GM23338 (cell line): ENCODE measurements around the gene MXRA7. TPM values are rescaled to one million over a fixed set of nuclear protein-coding genes. Genes with fewer than 3 reads are reported as not detected.

ENCODE experiments used
- ATAC-seq: fragments of 200-7000 bp; cut with Tn5 transposase; 3 replicates; pipeline ENCODE4 v1.9.1; 2020
- DNase-seq: peaks from one replicate; pipeline ENCODE4 v3.0.0-alpha.2; 2015; ENCODE audit warnings: low spot score
- H2AFZ ChIP-seq: fragments of 200-600 bp; sonication (generic); 2 replicates; pipeline ENCODE4 v1.8.0; 2016; ENCODE audit warnings: antibody characterized with exemption, mild to moderate bottlenecking, moderate library complexity
- H3F3A ChIP-seq: fragments of 200-600 bp; sonication (generic); replicated peaks from 2 replicates; pipeline ENCODE4 v1.8.0; 2017; ENCODE audit warnings: antibody characterized with exemption, mixed run types, low read depth
- H3K27ac ChIP-seq: fragments of 200-600 bp; sonication (generic); 2 replicates; pipeline ENCODE4 v1.6.1; 2016; ENCODE audit warnings: low read depth
- H3K27me3 ChIP-seq: fragments of 200-600 bp; sonication (generic); 2 replicates; pipeline ENCODE4 v1.8.0; 2016; ENCODE audit warnings: mild to moderate bottlenecking, mixed run types, moderate library complexity; ENCODE audit not compliant: insufficient read depth
- H3K36me3 ChIP-seq: fragments of 200-600 bp; sonication (generic); 2 replicates; pipeline ENCODE4 v1.8.0; 2016; ENCODE audit warnings: mild to moderate bottlenecking; ENCODE audit not compliant: insufficient read depth
- H3K4me1 ChIP-seq: fragments of 200-600 bp; sonication (generic); 2 replicates; pipeline ENCODE4 v1.8.0; 2016; ENCODE audit warnings: mild to moderate bottlenecking, moderate library complexity; ENCODE audit not compliant: insufficient read depth
- H3K4me2 ChIP-seq: fragments of 200-600 bp; sonication (generic); 2 replicates; pipeline ENCODE4 v1.7.1; 2017; ENCODE audit warnings: mixed run types
- H3K4me3 ChIP-seq: fragments of 200-600 bp; sonication (generic); 2 replicates; pipeline ENCODE4 v1.6.1; 2016; ENCODE audit warnings: mixed run types
- H3K79me2 ChIP-seq: fragments of 200-600 bp; sonication (generic); replicated peaks from 2 replicates; pipeline ENCODE4 v1.8.0; 2017; ENCODE audit warnings: mild to moderate bottlenecking; ENCODE audit not compliant: insufficient read depth
- H3K9me2 ChIP-seq: fragments of 200-600 bp; sonication (generic); 2 replicates; pipeline ENCODE4 v1.8.0; 2017; ENCODE audit not compliant: insufficient read depth
- H4K20me1 ChIP-seq: fragments of 200-600 bp; sonication (generic); replicated peaks from 2 replicates; pipeline ENCODE4 v1.8.0; 2017; ENCODE audit warnings: mild to moderate bottlenecking; ENCODE audit not compliant: insufficient read depth
- H3K27ac Mint-ChIP-seq: 2 replicates; pipeline ENCODE4 v1.8.0; 2020; ENCODE audit warnings: inconsistent platforms, mild to moderate bottlenecking, moderate library complexity, mixed read lengths
- H3K27me3 Mint-ChIP-seq: 3 replicates; pipeline ENCODE4 v1.8.0; 2022; ENCODE audit warnings: low read depth, mild to moderate bottlenecking, moderate library complexity, mixed read lengths, inconsistent platforms; ENCODE audit not compliant: insufficient read depth, poor library complexity
- H3K36me3 Mint-ChIP-seq: 3 replicates; pipeline ENCODE4 v1.8.0; 2021; ENCODE audit warnings: low read depth, mild to moderate bottlenecking, inconsistent platforms, moderate library complexity, mixed read lengths
- H3K4me1 Mint-ChIP-seq: 3 replicates; pipeline ENCODE4 v1.8.0; 2020; ENCODE audit warnings: mild to moderate bottlenecking, inconsistent platforms, mixed read lengths
- H3K4me3 Mint-ChIP-seq: 3 replicates; pipeline ENCODE4 v1.8.0; 2021; ENCODE audit warnings: moderate library complexity, mild to moderate bottlenecking, inconsistent platforms, mixed read lengths
- H3K9me3 Mint-ChIP-seq: 3 replicates; pipeline ENCODE4 v1.8.0; 2020; ENCODE audit warnings: moderate library complexity, mild to moderate bottlenecking, inconsistent platforms, mixed read lengths
- CREB1 ChIP-seq: fragments of 250-450 bp; sonication (Bioruptor Pico); IDR thresholded peaks from 2 replicates; pipeline ENCODE4 v1.5.0; 2020; ENCODE audit warnings: low read depth, mild to moderate bottlenecking, moderate library complexity
- CTCF ChIP-seq, 2 experiments: fragments of 200-600 bp in 1 of 2; sonication (generic) in 1 of 2; conservative IDR thresholded peaks; 2 replicates each; pipeline versions ENCODE4 v1.5.1 to v1.6.1; 2016 to 2017; ENCODE audit warnings: antibody characterized with exemption in 2 of 2, low read depth in 2 of 2, mild to moderate bottlenecking in 2 of 2, moderate library complexity in 1 of 2
- ETS1 ChIP-seq: IDR thresholded peaks from 2 replicates; pipeline ENCODE4 v1.6.1; 2016; ENCODE audit warnings: antibody characterized with exemption
- EZH2phosphoT487 ChIP-seq: fragments of 200-600 bp; sonication (generic); IDR thresholded peaks from one replicate; pipeline ENCODE4 v1.8.1; 2018; ENCODE audit warnings: antibody characterized with exemption; ENCODE audit not compliant: unreplicated experiment
- STAT1 ChIP-seq: IDR thresholded peaks from one replicate; pipeline ENCODE4 v1.6.1; 2016; ENCODE audit warnings: antibody characterized with exemption; ENCODE audit not compliant: unreplicated experiment
- ZNF331 ChIP-seq: fragments of 250-450 bp; sonication (Bioruptor Pico); IDR thresholded peaks from 2 replicates; pipeline ENCODE4 v1.5.0; 2020; ENCODE audit warnings: low read depth, mild to moderate bottlenecking, moderate library complexity
- polyA plus RNA-seq: library from polyadenylated mRNA; unstranded; fragments of >200 nt; fragmentation: Nextera tagmentation; extraction: Ambion mirVana; gene quantifications from 2 replicates; pipeline ENCODE4 v1.2.1, GENCODE V29; 2016
- total RNA-seq: library from RNA; depleted of rRNA; stranded (reverse); fragments of >200 nt; shearing (Covaris generic); gene quantifications from 2 replicates; pipeline ENCODE4 v1.2.3, GENCODE V29; 2014

Gene MXRA7
- total and polyA plus RNA-seq, 2 experiments from 2014 or later = 12.1 to 46.6 TPM

- ATAC-seq = no peak
These were observed 67.1 kb downstream of the MXRA7 start, which contains the start of gene ST6GALNAC1 for GRCh38 chr17:76643553-76644148. Gene ST6GALNAC1 (minus strand): TSS chr17:76643757. CDS start chr17:76643638, 119 bp downstream.

GRCh38 chr17:76642994-76643393 is 67.8 kb downstream of the MXRA7 start:
- no peak overlapping the region for H3K4me2 ChIP-seq
- DNase-seq (no peak), ATAC-seq (no peak)
- Mint-ChIP-seq H3K27ac (no peak overlapping the region), H3K36me3 (no peaks in the 10 kb centered on the region), H3K4me1 (peaks cover 20% of the 10 kb centered on the region), H3K27me3 (peaks cover 8% of the 10 kb centered on the region), H3K4me3 (no peak overlapping the region), H3K9me3 (no peaks in the 10 kb centered on the region)
- H3K27me3 ChIP-seq = no peaks in the 10 kb centered on the region
- no peaks in the 10 kb centered on the region for H3K36me3 ChIP-seq
- H3K27ac ChIP-seq = no peak overlapping the region
- H3F3A ChIP-seq = no peaks in the 10 kb centered on the region
- H3K79me2 ChIP-seq = no peaks in the 10 kb centered on the region
- peaks cover 9% of the 10 kb centered on the region; the same call in 1 of the 2 replicates for H3K9me2 ChIP-seq
- H3K4me1 ChIP-seq = peaks cover 14% of the 10 kb centered on the region
- H3K4me3 ChIP-seq = no peak overlapping the region
- no peak overlapping the region for H2AFZ ChIP-seq
- H4K20me1 ChIP-seq = no peaks in the 10 kb centered on the region
- no peak for TF ChIP-seq CREB1 (CRISPR knock-in tag)
- TF ChIP-seq ETS1 = no peak
- TF ChIP-seq ZNF331 (CRISPR knock-in tag) = no peak
- no peak for TF ChIP-seq EZH2phosphoT487
- no peak for TF ChIP-seq STAT1

More at GRCh38 chr17:76643553-76644148, 67.1 kb downstream of the MXRA7 start, which contains the start of gene ST6GALNAC1:
- H3K4me1 Mint-ChIP-seq = peaks cover 20% of the 10 kb centered on the region
- H3K36me3 ChIP-seq = no peaks in the 10 kb centered on the region
- H3F3A ChIP-seq = no peaks in the 10 kb centered on the region
- no peaks in the 10 kb centered on the region for H3K27me3 ChIP-seq
- H3K9me3 Mint-ChIP-seq = no peaks in the 10 kb centered on the region
- H4K20me1 ChIP-seq = no peaks in the 10 kb centered on the region
- no peak within 1 kb of the TSS for H2AFZ ChIP-seq
- H3K4me1 ChIP-seq = peaks cover 14% of the 10 kb centered on the region
- peaks cover 9% of the 10 kb centered on the region; the same call in 1 of the 2 replicates for H3K9me2 ChIP-seq
- no peak within 1 kb of the TSS for H3K27ac ChIP-seq
- peaks cover 8% of the 10 kb centered on the region for H3K27me3 Mint-ChIP-seq
- H3K4me2 ChIP-seq = no peak within 1 kb of the TSS
- H3K4me3 Mint-ChIP-seq = no peak within 1 kb of the TSS
- H3K36me3 Mint-ChIP-seq = no peaks in the 10 kb centered on the region
- H3K79me2 ChIP-seq = no peaks in the 10 kb centered on the region
- H3K27ac Mint-ChIP-seq = no peak within 1 kb of the TSS
- DNase-seq = no peak
- H3K4me3 ChIP-seq = no peak within 1 kb of the TSS
- no peak for TF ChIP-seq ZNF331 (CRISPR knock-in tag)

GRCh38 chr17:76642032-76642561 is 68.7 kb downstream of the MXRA7 start:
- peaks cover 14% of the 10 kb centered on the region for H3K4me1 ChIP-seq
- H3K36me3 ChIP-seq = no peaks in the 10 kb centered on the region
- H3K27ac ChIP-seq = no peak overlapping the region
- no peak overlapping the region for H3K4me3 Mint-ChIP-seq
- no peak overlapping the region for H3K4me2 ChIP-seq
- H3K4me1 Mint-ChIP-seq = peaks cover 20% of the 10 kb centered on the region
- H3K4me3 ChIP-seq = no peak overlapping the region
- no peak overlapping the region for H2AFZ ChIP-seq
- no peaks in the 10 kb centered on the region for H4K20me1 ChIP-seq
- ATAC-seq (no peak), DNase-seq (no peak)
- no peaks in the 10 kb centered on the region for H3K9me3 Mint-ChIP-seq
- no peaks in the 10 kb centered on the region for H3K36me3 Mint-ChIP-seq
- H3F3A ChIP-seq = no peaks in the 10 kb centered on the region
- H3K27me3 Mint-ChIP-seq = peaks cover 8% of the 10 kb centered on the region
- H3K79me2 ChIP-seq = no peaks in the 10 kb centered on the region
- H3K9me2 ChIP-seq = peaks cover 9% of the 10 kb centered on the region; the same call in 1 of the 2 replicates
- no peaks in the 10 kb centered on the region for H3K27me3 ChIP-seq
- no peak overlapping the region for H3K27ac Mint-ChIP-seq
- no peak for TF ChIP-seq CREB1 (CRISPR knock-in tag)
- no peak for TF ChIP-seq CTCF (conservative IDR thresholded peaks at IDR 0.05; ENCODE audit: low read depth in 2 of 2)
